ENCODE results near the gene DIAPH1.

DNA sequence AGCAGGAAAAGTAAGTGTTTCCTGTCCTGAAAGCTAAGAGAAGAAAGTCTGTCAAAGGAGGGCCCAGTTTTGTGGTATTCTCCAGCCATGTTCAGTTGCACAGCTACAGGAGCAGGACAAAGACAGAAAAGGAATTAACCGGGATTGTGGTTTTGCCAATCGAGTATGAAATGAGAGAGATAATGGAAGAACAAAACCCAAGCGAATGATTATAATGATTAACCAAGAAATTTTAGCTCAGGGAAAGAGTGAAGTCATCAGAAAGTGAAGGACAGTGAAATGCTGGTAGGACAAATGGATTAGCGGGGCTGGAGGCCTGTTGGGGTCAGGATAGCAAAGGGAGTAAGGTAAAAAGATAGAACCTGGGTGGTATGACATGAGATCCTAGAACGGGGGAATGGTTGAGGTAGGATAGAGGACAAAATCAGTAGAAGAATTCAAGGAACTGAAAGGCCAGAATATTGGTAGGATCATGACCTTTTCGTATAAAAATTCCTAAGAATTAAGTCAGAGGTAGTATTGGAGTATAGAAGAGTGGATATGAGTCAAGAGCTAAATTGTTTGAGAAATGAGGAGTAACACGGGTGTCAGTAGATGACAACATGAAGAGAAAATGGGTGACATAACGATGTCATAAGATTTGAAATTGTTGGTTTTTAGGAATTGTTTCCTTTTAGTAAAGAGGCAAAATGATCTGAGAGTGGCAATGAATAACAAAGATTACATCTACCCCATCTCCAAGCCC lies 52.8 kb downstream of the DIAPH1 start:
- TF ChIP-seq, protein P1, sequence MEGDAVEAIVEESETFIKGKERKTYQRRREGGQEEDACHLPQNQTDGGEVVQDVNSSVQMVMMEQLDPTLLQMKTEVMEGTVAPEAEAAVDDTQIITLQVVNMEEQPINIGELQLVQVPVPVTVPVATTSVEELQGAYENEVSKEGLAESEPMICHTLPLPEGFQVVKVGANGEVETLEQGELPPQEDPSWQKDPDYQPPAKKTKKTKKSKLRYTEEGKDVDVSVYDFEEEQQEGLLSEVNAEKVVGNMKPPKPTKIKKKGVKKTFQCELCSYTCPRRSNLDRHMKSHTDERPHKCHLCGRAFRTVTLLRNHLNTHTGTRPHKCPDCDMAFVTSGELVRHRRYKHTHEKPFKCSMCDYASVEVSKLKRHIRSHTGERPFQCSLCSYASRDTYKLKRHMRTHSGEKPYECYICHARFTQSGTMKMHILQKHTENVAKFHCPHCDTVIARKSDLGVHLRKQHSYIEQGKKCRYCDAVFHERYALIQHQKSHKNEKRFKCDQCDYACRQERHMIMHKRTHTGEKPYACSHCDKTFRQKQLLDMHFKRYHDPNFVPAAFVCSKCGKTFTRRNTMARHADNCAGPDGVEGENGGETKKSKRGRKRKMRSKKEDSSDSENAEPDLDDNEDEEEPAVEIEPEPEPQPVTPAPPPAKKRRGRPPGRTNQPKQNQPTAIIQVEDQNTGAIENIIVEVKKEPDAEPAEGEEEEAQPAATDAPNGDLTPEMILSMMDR (IDR thresholded peaks at IDR 0.05) = no peak
- TF ChIP-seq POLR2A (IDR thresholded peaks at IDR 0.05) = no peak
- TF ChIP-seq POLR2AphosphoS5 (IDR thresholded peaks at IDR 0.05) = no peak
- no peak for TF ChIP-seq EP300 (IDR thresholded peaks at IDR 0.05; ENCODE audit: low read depth)

All from transverse colon (tissue), 4 donors.